Ascending aorta (tissue), 2 donors: ENCODE data around the gene LRRC59. TPM values are rescaled to one million over a fixed set of nuclear protein-coding genes. Genes with fewer than 3 reads are reported as not detected.
"Not testable (repeated sequence)": the region's sequence is repeated elsewhere in the genome, so short reads cannot be mapped to it uniquely, and the experiment has no call there.

Experiments
- DNase-seq, 2 donors: peaks; one replicate each; pipeline ENCODE4 v3.0.0-alpha.2; 2019; ENCODE audit warnings: low spot score in 2 of 2
- H3K27ac ChIP-seq, 2 donors: fragments of 200-600 bp; sonication (generic); one replicate each; pipeline ENCODE4 v1.5.1; 2016 to 2017; ENCODE audit warnings: mild to moderate bottlenecking in 1 of 2
- H3K27me3 ChIP-seq: fragments of 200-600 bp; sonication (generic); one replicate; pipeline ENCODE4 v1.5.1; 2017
- H3K36me3 ChIP-seq, 2 donors: fragments of 200-600 bp; sonication (generic); one replicate each; pipeline ENCODE4 v1.5.1; 2016
- H3K4me1 ChIP-seq, 2 donors: fragments of 200-600 bp; sonication (generic); one replicate each; pipeline ENCODE4 v1.5.1; 2016 to 2017; ENCODE audit warnings: mild to moderate bottlenecking in 1 of 2
- H3K4me3 ChIP-seq, 2 donors: fragments of 200-600 bp; sonication (generic); one replicate each; pipeline ENCODE4 v1.5.1; 2016 to 2017; ENCODE audit warnings: mild to moderate bottlenecking in 1 of 2
- H3K9me3 ChIP-seq, 2 donors: fragments of 200-600 bp; sonication (generic); one replicate each; pipeline ENCODE4 v1.5.1; 2016
- intact Hi-C: fragments of 100-400 bp; cut with DNase I; formaldehyde crosslinking; loops from one replicate; pipeline ENCODE4 v1.15.1; 2023
- total RNA-seq: library from RNA; depleted of rRNA; stranded (reverse); fragments of >200 nt; gene quantifications from one replicate; pipeline ENCODE4 v1.1.0, GENCODE V29; 2016
- TF ChIP-seq, protein P1 (sequence below), 3 experiments: fragments of 200-600 bp in 2 of 3; fragments of 450-650 bp in 1 of 3; sonication (generic) in 2 of 3; IDR thresholded peaks; one replicate each; pipeline ENCODE4 v1.5.1; 2016 to 2019; ENCODE audit warnings: antibody characterized with exemption in 3 of 3, mild to moderate bottlenecking in 1 of 3, moderate library complexity in 1 of 3

LRRC59 gene
- total RNA-seq, 1 donor from 2014 or later, result 91.9 TPM

GRCh38 chr17:50338645-50339044 is 58.7 kb downstream of the LRRC59 start:
- TF ChIP-seq, protein P1, sequence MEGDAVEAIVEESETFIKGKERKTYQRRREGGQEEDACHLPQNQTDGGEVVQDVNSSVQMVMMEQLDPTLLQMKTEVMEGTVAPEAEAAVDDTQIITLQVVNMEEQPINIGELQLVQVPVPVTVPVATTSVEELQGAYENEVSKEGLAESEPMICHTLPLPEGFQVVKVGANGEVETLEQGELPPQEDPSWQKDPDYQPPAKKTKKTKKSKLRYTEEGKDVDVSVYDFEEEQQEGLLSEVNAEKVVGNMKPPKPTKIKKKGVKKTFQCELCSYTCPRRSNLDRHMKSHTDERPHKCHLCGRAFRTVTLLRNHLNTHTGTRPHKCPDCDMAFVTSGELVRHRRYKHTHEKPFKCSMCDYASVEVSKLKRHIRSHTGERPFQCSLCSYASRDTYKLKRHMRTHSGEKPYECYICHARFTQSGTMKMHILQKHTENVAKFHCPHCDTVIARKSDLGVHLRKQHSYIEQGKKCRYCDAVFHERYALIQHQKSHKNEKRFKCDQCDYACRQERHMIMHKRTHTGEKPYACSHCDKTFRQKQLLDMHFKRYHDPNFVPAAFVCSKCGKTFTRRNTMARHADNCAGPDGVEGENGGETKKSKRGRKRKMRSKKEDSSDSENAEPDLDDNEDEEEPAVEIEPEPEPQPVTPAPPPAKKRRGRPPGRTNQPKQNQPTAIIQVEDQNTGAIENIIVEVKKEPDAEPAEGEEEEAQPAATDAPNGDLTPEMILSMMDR (IDR thresholded peaks at IDR 0.05), result no peak
- Histone ChIP-seq H3K36me3 (no peaks in the 10 kb centered on the region), H3K27ac (no peak overlapping the region), H3K9me3 (no peaks in the 10 kb centered on the region), H3K4me3 (no peak overlapping the region), H3K27me3 (no peaks in the 10 kb centered on the region), H3K4me1 (no peaks in the 10 kb centered on the region)
- intact Hi-C loops, result no loop called here
- no peak for DNase-seq

GRCh38 chr17:50337956-50338355 is 59.4 kb downstream of the LRRC59 start:
- H3K4me3 ChIP-seq, result no peak overlapping the region
- no peaks in the 10 kb centered on the region for H3K36me3 ChIP-seq
- no peaks in the 10 kb centered on the region for H3K4me1 ChIP-seq
- H3K27me3 ChIP-seq, result no peaks in the 10 kb centered on the region
- no peak overlapping the region for H3K27ac ChIP-seq
- intact Hi-C loops, result no loop called here
- TF ChIP-seq, protein P1 (IDR thresholded peaks at IDR 0.05), result no peak
- no peak for DNase-seq
- no peaks in the 10 kb centered on the region for H3K9me3 ChIP-seq

DNA sequence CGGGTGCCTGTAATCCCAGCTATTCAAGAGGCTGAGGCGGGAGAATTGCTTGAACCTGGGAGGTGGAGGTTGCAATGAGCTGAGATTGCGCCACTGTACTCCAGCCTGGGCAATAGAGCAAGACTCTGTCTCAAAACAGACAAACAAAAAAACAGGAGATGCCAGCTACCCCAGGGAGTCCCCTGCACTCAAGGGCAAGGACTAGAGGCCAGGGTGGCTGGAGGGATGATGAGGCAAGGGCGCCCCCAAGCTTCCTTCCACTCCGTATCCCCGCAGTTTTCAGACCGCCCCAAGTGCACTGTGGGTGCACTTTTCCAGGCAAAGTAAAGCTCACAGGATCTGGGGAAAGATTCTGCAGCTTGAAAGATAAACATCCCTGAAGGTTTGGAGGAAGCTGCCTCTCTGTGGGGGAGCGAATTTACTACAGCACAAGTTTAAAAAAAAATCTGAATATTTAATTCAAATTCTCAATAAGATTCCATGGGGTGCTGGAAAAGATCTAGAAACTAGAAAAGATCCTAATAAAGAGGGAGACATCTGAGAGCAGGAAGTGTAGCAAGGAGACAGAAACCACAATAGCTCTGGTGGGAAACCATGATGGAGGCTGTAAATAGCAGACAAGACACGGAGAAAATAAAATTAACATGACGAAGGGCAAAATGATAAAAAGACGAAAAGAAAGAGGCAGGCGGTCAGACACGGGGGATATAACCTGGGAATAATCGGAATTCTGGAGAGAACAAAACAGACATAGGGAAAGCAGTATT is 63.8 kb downstream of the LRRC59 start:
- DNase-seq, H3K27me3 ChIP-seq, H3K4me3 ChIP-seq, intact Hi-C loops, H3K9me3 ChIP-seq, H3K36me3 ChIP-seq, H3K27ac ChIP-seq, H3K4me1 ChIP-seq: not testable (repeated sequence)

DNA sequence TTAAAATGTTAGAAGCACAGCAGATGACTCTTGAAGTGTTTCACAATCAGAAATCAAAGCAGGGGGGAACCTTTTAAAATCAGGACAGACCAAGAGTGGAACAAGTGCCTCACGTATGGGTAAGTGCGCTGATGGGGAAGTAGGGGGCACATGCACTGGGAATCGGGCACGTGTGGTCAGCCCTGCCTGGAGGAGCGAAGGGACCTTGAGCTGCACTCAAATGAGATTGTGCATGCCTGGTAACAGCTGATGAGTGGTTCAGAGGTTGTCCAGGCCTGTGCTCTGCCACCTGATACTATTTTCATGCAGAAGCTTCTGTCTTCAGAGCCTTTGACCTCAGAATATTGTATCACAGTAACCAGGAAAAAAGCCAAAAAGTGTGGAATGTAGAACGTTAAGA is 65.1 kb downstream of the LRRC59 start:
- Histone ChIP-seq H3K9me3 (no peaks in the 10 kb centered on the region), H3K4me3 (no peak overlapping the region), H3K4me1 (no peaks in the 10 kb centered on the region), H3K27ac (no peak overlapping the region), H3K36me3 (no peaks in the 10 kb centered on the region), H3K27me3 (no peaks in the 10 kb centered on the region)
- TF ChIP-seq, protein P1 (IDR thresholded peaks at IDR 0.05), result no peak
- intact Hi-C loops, result no loop called here
- DNase-seq, result no peak

Other genes with a start within 250 kb of the LRRC59 start
- gene PPP1R9B, start 246.8 kb downstream of the LRRC59 start, total RNA-seq, result 63.5 TPM
- 78.5 TPM for gene SGCA, start 231.5 kb downstream of the LRRC59 start, total RNA-seq
- 547 TPM for gene COL1A1, start 195.9 kb downstream of the LRRC59 start, total RNA-seq
- not detected for gene TMEM92, start 123.1 kb downstream of the LRRC59 start, total RNA-seq
- 51.3 TPM for gene XYLT2, start 51.4 kb downstream of the LRRC59 start, total RNA-seq
- 28.9 TPM for gene MRPL27, start 24.3 kb downstream of the LRRC59 start, total RNA-seq
- not detected for gene EME1, start 24.3 kb downstream of the LRRC59 start, total RNA-seq
- 26.1 TPM for gene ACSF2, start 28.7 kb upstream of the LRRC59 start, total RNA-seq
- gene CHAD, start 71.4 kb upstream of the LRRC59 start, total RNA-seq, result not detected
- gene RSAD1, start 81.3 kb upstream of the LRRC59 start, total RNA-seq, result 36.7 TPM
- gene MYCBPAP, start 110.9 kb upstream of the LRRC59 start, total RNA-seq, result 7.9 TPM
- 0.85 TPM for gene EPN3, start 135.2 kb upstream of the LRRC59 start, total RNA-seq
- 463 TPM for gene SPATA20, start 149.7 kb upstream of the LRRC59 start, total RNA-seq
- gene CACNA1G, start 163.2 kb upstream of the LRRC59 start, total RNA-seq, result 1.2 TPM
- gene ABCC3, start 237.4 kb upstream of the LRRC59 start, total RNA-seq, result 30.2 TPM